Transverse colon (tissue), 3 donors: ENCODE measurements around the gene OCA2.

Source experiments
- CTCF ChIP-seq, 5 experiments: fragments of 200-600 bp in 3 of 5; fragments of 450-650 bp in 2 of 5; sonication (generic) in 3 of 5; IDR thresholded peaks; 1 replicate in 2 of 5; 2 replicates in 3 of 5; pipeline ENCODE4 v1.5.1; 2016 to 2017; ENCODE audit warnings: antibody characterized with exemption in 5 of 5, inconsistent platforms in 3 of 5, mild to moderate bottlenecking in 2 of 5, moderate library complexity in 1 of 5
- EP300 ChIP-seq: sonication (generic); formaldehyde crosslinking; IDR thresholded peaks from one replicate; pipeline ENCODE4 v1.6.1; 2017; ENCODE audit warnings: antibody characterized with exemption, low read depth

GRCh38 chr15:27867861-27868260, 231.3 kb downstream of the OCA2 start:
- no peak for TF ChIP-seq CTCF (IDR thresholded peaks at IDR 0.05)
- no peak for TF ChIP-seq EP300
